HG03354 (cell line): ENCODE results near the gene KRT35.

Source experiments
- ATAC-seq: cut with Tn5 transposase; IDR thresholded peaks from one replicate; pipeline ENCODE4 v1.9.1; 2021; ENCODE audit warnings: mild to moderate bottlenecking; ENCODE audit not compliant: unreplicated experiment, poor library complexity, severe bottlenecking

The KRT35 gene

GRCh38 chr17:41513168-41513547, 32.2 kb upstream of the KRT35 start:
- ATAC-seq = no peak

- no peak for ATAC-seq
These were observed 31.7 kb upstream of the KRT35 start for GRCh38 chr17:41512546-41513167.

GRCh38 chr17:41511716-41512115, 30.8 kb upstream of the KRT35 start:
- no peak for ATAC-seq

GRCh38 chr17:41511116-41511515, 30.2 kb upstream of the KRT35 start:
- ATAC-seq = no peak

GRCh38 chr17:41510251-41511065, 29.5 kb upstream of the KRT35 start:
- no peak for ATAC-seq

GRCh38 chr17:41507315-41507880, 26.4 kb upstream of the KRT35 start:
- no peak for ATAC-seq

- no peak for ATAC-seq
These were observed 25.1 kb upstream of the KRT35 start for GRCh38 chr17:41505809-41506767.

- no peak for ATAC-seq
These were observed 24.3 kb upstream of the KRT35 start, which contains the start of gene KRT13 for GRCh38 chr17:41505007-41505808. TSS of gene KRT13 (minus strand) at chr17:41505612. CDS start at chr17:41505550, 62 bp downstream.

- ATAC-seq = no peak
These were observed 23.5 kb upstream of the KRT35 start for GRCh38 chr17:41504246-41504977.

GRCh38 chr17:41503202-41503601, 22.3 kb upstream of the KRT35 start:
- ATAC-seq = no peak

GRCh38 chr17:41500131-41500911, 19.4 kb upstream of the KRT35 start:
- ATAC-seq = no peak

- no peak for ATAC-seq
These were observed 18.8 kb upstream of the KRT35 start for GRCh38 chr17:41499714-41500113.

- no peak for ATAC-seq
These were observed 17.3 kb upstream of the KRT35 start for GRCh38 chr17:41498276-41498675.

GRCh38 chr17:41496803-41497484, 16.0 kb upstream of the KRT35 start:
- peak; percentile 68 for ATAC-seq

GRCh38 chr17:41494524-41494923, 13.6 kb upstream of the KRT35 start:
- ATAC-seq = no peak

GRCh38 chr17:41492771-41493170, 11.8 kb upstream of the KRT35 start:
- no peak for ATAC-seq

- ATAC-seq = no peak
These were observed 11.4 kb upstream of the KRT35 start for GRCh38 chr17:41492351-41492750.
